Measurements from ENCODE around the gene TIFAB.

DNA sequence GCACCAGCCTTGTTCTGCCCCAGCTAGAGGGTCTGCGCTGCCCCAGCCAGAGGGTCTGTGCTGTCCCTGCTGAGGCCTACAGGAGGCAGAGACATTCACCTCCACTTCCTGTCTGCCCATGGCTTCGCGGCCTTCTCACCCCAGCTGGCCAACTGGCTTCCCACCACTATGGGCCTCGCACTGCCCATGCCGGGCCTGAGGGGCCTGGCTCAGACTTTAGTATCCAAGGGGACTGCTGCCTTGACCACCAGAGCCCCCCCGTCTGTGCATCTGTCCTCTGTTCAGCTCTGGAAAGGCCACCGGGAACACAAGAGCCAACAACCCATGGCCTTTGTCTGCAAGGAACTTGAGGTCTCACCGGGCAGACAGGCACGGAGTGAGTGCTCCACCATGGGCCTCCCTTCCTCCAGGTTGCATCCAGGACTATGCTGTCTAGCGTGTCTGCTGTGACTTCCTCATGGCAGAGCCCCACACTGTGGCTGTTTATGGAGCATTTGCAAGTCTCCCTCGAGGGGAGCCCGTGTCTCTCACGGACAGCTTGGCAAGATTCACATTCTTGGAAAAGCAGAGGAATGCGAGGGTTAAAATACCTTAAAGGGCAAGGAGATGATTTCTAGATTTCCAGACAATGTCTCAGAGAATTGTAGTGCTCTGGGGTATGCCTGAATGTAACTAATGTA, 6.7 kb downstream of the TIFAB start:
- TF ChIP-seq EZH2 (IDR thresholded peaks at IDR 0.05; ENCODE audit: low read depth, unreplicated experiment) (no peak), POLR2AphosphoS5 (IDR thresholded peaks at IDR 0.05; ENCODE audit: low read depth) (no peak), EZH2phosphoT487 (IDR thresholded peaks at IDR 0.05; ENCODE audit: unreplicated experiment) (no peak)
- TF ChIP-seq, protein P1, sequence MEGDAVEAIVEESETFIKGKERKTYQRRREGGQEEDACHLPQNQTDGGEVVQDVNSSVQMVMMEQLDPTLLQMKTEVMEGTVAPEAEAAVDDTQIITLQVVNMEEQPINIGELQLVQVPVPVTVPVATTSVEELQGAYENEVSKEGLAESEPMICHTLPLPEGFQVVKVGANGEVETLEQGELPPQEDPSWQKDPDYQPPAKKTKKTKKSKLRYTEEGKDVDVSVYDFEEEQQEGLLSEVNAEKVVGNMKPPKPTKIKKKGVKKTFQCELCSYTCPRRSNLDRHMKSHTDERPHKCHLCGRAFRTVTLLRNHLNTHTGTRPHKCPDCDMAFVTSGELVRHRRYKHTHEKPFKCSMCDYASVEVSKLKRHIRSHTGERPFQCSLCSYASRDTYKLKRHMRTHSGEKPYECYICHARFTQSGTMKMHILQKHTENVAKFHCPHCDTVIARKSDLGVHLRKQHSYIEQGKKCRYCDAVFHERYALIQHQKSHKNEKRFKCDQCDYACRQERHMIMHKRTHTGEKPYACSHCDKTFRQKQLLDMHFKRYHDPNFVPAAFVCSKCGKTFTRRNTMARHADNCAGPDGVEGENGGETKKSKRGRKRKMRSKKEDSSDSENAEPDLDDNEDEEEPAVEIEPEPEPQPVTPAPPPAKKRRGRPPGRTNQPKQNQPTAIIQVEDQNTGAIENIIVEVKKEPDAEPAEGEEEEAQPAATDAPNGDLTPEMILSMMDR (conservative IDR thresholded peaks at IDR 0.05; ENCODE audit: low read depth in 2 of 2), result no peak

All from GM23338 (cell line).